NCI-H1105 (cell line): ENCODE measurements around the gene SLC7A14.

ENCODE experiments used
- DNase-seq: peaks from one replicate; lab custom pipeline; 2025; lab: John Stamatoyannopoulos, UW

SLC7A14 gene

DNA sequence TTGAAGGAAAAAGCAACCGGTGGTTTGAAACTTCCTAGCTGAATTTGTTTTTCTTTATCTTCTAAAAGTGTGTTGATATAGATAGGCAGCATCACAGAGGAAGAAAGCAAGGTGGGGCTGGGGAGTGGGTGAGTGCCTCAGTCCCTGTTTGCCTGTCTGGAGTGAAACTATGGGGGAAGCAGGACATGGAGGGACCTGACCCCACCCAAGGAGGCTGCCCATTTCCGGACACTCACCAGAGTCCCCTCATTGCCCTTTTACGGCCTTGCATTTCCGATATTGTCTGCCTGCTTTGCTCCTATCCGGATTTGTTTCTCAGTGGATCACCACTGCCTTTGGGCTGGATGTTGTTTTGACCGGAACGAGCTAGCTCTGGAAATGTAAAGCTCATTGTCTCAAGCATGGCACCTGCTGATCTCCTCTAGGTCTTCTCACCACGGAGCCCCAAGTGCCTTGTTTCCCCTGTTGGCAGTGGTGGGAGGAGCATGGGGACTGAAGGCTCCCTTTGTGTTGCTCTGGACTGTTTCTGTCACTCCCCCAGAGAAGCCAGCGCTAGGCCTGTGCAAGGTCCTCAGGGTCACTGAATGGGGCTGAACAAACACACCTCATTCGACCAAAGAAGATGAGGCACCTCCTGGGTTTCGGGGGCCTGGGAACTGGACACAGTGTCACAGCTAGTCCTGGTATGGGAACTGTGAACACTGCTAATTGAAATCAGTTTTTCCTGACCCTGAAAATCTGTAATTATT, 160.2 kb downstream of the SLC7A14 start:
- DNase-seq: no peak

- no peak for DNase-seq
These were observed 161.0 kb downstream of the SLC7A14 start for GRCh38 chr3:170424879-170425278.

GRCh38 chr3:170423001-170423615, 162.8 kb downstream of the SLC7A14 start:
- no peak for DNase-seq

DNA sequence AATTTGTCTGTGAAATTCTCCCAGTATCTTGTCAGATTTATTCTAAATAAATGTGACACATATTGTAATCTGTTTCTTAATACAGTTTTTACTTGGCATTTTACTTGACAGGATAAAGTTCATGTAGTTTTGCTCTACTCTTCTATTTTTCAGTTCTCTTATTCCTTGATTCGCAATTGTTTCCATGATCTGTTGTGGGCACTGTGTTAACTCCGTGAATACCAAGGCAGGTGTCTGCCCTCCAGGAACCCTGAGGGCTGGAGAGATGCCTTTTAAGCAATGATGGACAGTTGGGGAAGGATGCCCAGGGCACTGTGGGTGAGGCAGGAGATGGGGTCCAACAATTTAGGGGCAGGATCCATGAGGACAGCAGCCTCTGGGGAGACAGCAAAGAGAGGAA, 164.1 kb downstream of the SLC7A14 start:
- DNase-seq: no peak

GRCh38 chr3:170421111-170421641, 164.7 kb downstream of the SLC7A14 start:
- no peak for DNase-seq

- no peak for DNase-seq
These were observed 165.5 kb downstream of the SLC7A14 start for GRCh38 chr3:170420307-170420821.

DNA sequence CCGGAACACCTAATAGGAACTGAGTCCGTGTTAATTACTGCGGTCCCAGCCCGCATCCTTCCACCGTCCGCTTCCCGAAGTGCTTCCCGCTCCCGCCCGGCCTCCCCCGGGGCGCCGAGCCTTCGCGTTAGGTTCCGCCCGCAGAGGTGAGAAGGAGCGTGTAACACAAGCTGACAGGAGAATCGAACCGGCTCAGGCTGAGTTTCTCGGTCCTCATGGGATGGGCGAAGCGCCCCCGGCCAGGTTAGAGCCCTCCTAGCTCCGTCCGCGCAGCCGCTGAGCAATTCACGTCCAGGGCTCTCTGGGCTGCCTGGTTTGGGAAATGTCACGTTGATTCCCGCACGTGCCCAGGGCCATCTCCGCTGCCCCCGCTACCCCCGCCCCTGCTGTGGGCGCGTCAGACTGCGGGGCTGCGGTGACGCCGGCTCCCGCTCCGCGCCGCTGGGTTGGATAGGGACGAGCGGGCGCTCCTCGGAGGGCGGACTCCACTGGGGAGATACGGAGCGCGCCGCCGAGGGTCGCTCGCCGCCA, 166.3 kb downstream of the SLC7A14 start:
- no peak for DNase-seq

- DNase-seq: peak; percentile 5
These were observed 167.2 kb downstream of the SLC7A14 start, which contains the start of gene CLDN11 for GRCh38 chr3:170418422-170419398. CLDN11 (plus strand) TSS chr3:170418868; CDS start chr3:170419067, 199 bp downstream.

- DNase-seq: no peak
These were observed 168.8 kb downstream of the SLC7A14 start for GRCh38 chr3:170417090-170417489.

DNA sequence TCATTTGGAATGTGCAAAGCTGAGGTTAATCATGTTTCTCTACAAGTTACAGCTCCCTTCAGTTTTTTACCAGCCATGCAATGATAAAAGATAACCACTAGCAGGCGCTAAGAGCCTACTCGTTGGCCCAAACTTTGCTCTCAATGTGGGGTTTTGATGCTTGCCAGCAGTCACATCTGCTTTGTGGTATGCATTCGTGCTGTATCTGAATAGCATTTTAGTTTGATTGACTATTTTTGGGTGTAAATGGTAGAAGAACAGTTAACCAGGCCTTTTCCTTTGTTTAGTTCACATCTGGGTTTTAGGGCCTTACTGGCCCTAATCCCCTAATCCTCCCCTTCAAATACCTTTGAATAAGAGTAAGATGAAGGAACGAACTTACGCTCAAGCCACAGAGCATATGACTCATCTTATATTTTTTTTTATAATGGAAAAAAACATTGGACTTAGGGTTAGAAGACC, 171.6 kb downstream of the SLC7A14 start:
- DNase-seq: peak; percentile 59

DNA sequence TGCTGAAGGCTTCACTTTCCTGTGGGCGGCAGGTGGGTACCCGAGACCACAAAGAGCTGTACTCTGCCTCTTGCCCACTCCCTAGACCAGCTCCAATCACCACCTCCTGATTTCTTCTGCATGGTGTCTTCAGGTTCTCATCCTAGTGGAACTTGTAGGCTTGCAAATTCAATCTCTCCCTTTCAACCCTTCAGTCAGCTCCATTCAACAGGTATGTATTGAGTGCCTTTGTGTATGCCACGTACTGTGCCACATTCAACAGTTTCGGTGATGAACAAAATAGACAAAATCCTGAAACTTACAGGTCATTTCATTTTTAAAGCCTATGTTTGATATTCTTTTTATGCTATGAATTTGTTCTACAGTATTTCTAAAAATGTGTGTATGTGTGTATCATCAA, 172.6 kb downstream of the SLC7A14 start:
- no peak for DNase-seq

DNA sequence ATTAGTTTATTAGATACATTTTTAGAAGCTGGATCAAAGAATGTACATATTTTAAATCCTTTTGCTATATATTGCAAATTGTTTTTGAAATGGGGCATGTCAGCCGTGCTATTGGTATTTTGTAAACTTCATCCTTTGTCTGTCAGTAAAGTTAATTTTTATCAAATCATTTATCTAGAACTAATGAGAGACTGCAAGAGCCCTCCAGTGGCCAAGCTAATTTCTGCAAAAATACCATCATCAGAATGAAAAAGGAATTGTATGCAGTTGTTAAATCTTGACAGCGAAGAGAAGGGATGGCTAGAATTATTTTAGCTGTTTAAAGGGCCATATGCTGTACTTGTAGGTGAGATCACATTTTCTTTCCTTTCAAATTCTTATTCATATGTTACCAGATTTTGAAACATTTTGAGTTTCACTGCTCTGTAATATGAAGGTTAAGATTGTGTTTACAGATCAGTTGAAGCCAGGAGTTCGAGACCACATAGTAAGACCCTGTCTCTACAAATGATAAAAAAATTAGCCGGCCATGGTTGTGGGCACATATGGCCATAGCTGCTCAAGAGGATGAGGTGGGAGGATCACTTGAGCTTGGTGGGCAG, 175.3 kb downstream of the SLC7A14 start:
- peak; percentile 10 for DNase-seq
